Stimulated activated CD8-positive, alpha-beta memory T cell treated with anti-CD3 and anti-CD28 coated beads, Interleukin-7, amount 100 ng/mL, for 4 hours (primary cell): ENCODE data around the gene LIM2.
A peak's percentile ranks its signal among the peaks of the same experiment; 100 is the strongest.

ENCODE experiments used
- DNase-seq, 2 donors: peaks; one replicate each; pipeline ENCODE4 v3.0.0-alpha.2; 2020; ENCODE audit warnings: low read depth in 2 of 2

Gene LIM2

DNA sequence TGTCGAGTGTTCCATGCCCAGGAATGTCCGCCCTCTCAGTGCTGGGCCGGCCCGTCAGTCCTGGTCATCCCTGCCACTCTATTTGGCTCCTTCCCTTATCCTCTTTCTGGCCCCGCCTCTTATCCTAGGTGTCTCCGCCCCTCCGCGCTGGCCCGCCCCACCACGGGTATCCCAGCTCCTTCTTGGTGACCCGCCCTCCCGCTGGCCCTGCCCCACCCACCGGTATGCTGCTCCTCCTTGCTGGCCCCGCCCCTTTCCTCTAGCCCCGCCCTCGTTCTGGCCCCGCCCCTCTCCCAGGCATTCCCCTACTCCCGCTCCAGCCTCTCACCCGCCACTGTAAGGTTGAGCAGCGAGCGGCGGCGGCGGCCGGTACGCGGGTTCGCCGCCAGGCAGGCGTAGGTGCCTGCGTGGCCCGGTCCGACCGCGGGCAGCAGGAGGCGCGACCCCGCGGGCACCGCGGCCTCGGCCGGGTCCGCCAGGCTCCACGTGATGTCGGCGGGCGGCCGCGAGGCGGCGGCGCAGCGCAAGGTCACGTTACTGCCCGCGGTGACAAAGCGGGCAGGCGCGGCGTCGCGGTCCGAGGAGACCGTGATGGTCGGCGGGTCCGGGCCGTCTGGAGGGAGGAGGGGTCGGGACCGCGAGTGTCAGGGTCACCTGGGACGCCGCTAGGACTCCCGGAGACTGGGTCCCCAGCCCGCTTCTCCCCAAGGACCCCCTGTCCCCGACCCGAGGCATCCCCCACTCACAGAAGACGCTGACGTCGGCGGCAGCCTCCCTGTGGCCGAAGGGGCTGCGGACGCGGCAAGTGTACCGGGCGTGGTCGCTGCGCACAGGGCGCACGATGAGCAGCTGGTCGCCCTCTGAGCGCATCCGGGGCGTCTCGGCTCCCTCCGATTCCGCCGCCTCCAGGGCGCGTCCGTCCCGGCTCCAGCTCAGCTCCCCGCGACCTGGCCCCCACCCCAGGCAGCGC is 47.8 kb downstream of the LIM2 start:
- DNase-seq, result peak; percentile 86 to 88

DNA sequence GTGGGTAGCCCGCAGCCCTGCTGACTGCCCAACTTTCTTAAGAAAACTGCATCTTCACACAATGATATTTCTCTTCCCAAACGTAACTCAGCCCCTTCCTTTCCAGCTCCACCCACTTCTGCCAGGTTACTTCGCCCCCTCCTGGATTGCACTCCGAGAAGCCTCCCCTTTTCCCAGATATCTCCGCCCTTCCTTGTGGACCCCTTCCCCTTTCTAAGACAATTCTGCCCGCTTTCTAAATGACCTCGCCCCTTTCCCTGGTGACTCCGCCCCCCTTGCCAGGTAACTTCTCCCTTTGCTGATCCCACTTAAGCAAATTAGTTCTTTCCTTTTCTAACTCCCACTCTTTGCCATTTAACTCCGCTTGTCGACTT is 48.5 kb downstream of the LIM2 start:
- no peak for DNase-seq

DNA sequence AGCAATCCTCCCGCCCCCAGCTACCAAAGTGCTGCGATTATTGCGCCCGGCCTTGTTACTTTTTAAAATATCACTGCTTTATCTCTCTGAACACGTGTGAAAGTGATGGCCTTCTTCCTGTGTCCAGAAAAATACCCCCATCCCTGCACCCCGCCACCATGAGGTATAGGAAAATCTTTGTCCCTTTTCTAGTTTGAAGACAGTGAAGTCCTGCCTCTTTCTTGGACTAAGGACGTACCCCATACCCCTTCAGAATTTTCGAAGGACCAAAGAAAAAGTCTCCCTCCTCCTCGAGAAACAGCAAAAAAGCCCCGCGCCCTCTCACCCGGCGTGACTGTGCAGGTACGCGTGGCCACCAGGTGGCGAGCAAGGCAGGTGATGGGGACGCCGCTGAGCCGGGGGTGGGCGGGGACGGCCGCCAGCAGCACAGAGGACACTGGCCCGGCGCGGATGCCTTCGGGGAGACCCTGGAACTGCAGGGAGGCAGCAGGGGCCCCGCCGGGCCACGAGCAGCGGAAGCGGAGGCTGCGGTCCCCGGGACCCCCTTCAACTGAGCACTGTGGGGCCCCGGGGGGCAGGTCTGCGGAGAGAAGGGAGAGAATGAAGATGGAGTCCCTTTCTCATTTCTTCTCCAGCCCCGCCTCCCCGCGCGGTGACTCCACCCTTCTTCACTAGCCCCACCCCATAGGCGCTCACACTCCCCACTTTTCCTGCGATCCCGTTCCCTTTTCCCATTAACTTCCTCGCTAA is 49.0 kb downstream of the LIM2 start:
- peak; percentile 69 to 80 for DNase-seq

- no peak for DNase-seq
These were observed 49.8 kb downstream of the LIM2 start for GRCh38 chr19:51337861-51338562.

DNA sequence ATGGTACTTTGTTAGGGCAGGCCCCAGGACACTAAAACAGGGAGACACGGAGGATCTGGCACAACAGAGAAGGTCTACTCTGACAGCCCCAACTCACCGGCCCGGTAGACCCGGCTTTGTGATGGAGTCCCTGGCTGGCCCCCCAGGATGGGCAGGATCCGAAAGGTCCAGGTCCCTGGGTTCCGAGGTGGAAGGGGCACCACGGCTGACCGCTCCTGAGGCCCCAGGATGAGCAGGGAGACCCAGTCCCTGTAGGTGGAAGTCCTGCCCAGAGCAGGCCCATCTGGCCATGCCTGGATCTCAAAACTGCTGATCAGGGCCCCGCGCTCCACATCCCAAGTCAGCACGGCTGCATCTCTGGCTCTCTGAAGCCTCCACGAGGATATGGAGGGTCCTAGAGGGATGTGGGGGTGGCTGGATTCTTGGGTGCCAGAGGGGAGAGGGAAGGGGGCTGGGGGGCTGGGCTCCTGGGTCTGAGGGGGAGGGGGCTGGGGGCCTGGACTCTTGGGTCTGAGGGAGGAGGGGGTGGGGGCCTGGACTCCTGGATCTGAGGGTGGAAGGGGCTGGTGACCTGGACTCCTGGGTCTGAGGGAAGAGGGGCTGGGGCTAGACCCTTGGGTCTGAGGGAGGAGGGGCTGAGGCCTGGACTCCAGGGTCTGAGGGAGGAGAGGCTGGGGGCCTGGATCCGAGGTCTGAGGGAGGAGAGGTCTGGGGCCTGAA is 50.5 kb downstream of the LIM2 start:
- DNase-seq, result no peak

DNA sequence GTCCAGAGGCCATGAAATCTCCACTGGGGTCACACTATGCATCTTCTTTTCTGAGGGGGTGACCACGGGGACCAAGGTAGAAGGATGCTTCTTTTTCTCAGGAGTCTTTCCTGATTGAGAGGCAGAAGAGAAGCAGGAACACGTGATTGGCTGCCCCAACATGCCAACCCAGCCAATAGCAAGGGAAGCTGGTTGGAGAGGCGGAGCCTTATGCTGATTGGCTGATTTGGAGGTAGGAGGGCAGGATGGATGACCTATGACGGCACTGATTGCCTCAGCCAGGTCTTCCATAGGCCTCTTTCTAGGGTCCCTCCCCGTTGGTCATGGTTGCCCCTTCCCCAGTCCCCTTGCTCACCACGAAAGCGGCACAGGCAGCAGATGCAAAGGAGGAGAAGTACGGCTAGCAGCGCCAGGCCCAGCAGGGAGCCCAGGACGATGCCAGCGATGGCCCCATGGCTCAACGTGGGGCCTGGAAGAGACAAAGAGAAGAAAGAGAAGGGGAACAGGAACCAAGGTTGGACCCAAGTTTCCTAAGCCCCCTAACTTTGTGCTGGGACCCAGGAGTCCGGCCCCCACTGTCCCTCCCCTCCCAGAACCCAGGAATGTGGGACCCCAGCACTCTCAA is 53.8 kb downstream of the LIM2 start:
- DNase-seq, result no peak

DNA sequence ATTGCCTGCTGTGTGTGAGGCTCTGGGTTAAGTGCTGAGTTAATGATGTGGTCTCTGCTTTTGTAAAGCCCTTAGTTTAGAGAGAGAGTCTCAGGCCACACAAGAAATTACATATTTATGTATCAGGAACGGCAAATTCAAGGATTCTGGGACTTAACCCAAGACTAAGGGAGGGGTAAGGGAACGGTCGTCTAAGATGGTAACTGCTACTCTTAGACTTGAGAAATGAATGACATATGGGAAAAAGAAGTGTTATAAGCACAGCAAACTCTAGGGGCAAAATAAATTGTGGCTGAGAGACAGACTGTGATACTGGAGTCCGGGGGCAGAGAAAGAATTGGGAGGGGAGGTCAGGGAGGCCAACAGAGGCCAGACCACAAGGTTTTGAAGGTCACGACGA is 56.1 kb downstream of the LIM2 start:
- no peak for DNase-seq

GRCh38 chr19:51331193-51331592 is 56.6 kb downstream of the LIM2 start:
- DNase-seq, result no peak

GRCh38 chr19:51330366-51330765 is 57.4 kb downstream of the LIM2 start:
- DNase-seq, result no peak
